GM19043 (cell line): ENCODE data around the gene KCNK5.

ENCODE experiments used
- ATAC-seq: cut with Tn5 transposase; IDR thresholded peaks from one replicate; pipeline ENCODE4 v1.9.1; 2021; ENCODE audit warnings: low read depth; ENCODE audit not compliant: unreplicated experiment

The KCNK5 gene

GRCh38 chr6:39144481-39145173 is 84.6 kb downstream of the KCNK5 start:
- ATAC-seq = no peak

GRCh38 chr6:39143238-39143930 is 85.9 kb downstream of the KCNK5 start:
- no peak for ATAC-seq

- no peak for ATAC-seq
Measured at GRCh38 chr6:39140556-39141167, 88.6 kb downstream of the KCNK5 start.
